Inflammatory macrophage treated with lipopolysaccharide for 4 hours (primary cell): ENCODE data around the gene PUSL1.

Source experiments
- DNase-seq: peaks from one replicate; pipeline ENCODE4 v3.0.0-alpha.2; 2020

PUSL1 gene

GRCh38 chr1:1326075-1326605, 17.7 kb downstream of the PUSL1 start:
- no peak for DNase-seq

- no peak for DNase-seq
Observed at GRCh38 chr1:1327291-1327690, 18.9 kb downstream of the PUSL1 start.

GRCh38 chr1:1328254-1328653, 19.9 kb downstream of the PUSL1 start:
- DNase-seq: no peak

GRCh38 chr1:1329304-1330210, 21.2 kb downstream of the PUSL1 start:
- DNase-seq: no peak

GRCh38 chr1:1330366-1331067, 22.1 kb downstream of the PUSL1 start:
- DNase-seq: no peak

GRCh38 chr1:1331068-1331965, 22.9 kb downstream of the PUSL1 start, which contains the start of gene TAS1R3:
Gene TAS1R3, plus strand, starts transcription at chr1:1331280. Its CDS starts 66 bp downstream, at chr1:1331346.
- DNase-seq: no peak

GRCh38 chr1:1332031-1332755, 23.8 kb downstream of the PUSL1 start:
- DNase-seq: no peak

- DNase-seq: no peak
Observed at GRCh38 chr1:1332774-1333480, 24.5 kb downstream of the PUSL1 start.

- no peak for DNase-seq
Observed at GRCh38 chr1:1333551-1334241, 25.3 kb downstream of the PUSL1 start.

- no peak for DNase-seq
Observed at GRCh38 chr1:1334835-1335234, 26.4 kb downstream of the PUSL1 start.

GRCh38 chr1:1335283-1335682, 26.9 kb downstream of the PUSL1 start:
- no peak for DNase-seq

- DNase-seq: no peak
Observed at GRCh38 chr1:1335792-1336248, 27.4 kb downstream of the PUSL1 start.

- no peak for DNase-seq
Observed at GRCh38 chr1:1336446-1336845, 28.0 kb downstream of the PUSL1 start.

GRCh38 chr1:1336931-1337792, 28.8 kb downstream of the PUSL1 start:
- DNase-seq: no peak

GRCh38 chr1:1337793-1338147, 29.4 kb downstream of the PUSL1 start:
- DNase-seq: no peak

GRCh38 chr1:1338278-1338677, 29.9 kb downstream of the PUSL1 start:
- no peak for DNase-seq

- no peak for DNase-seq
Observed at GRCh38 chr1:1340185-1340584, 31.8 kb downstream of the PUSL1 start.

GRCh38 chr1:1340791-1341548, 32.6 kb downstream of the PUSL1 start:
- no peak for DNase-seq

- DNase-seq: no peak
Observed at GRCh38 chr1:1341549-1342021, 33.2 kb downstream of the PUSL1 start.
